ENCODE data around the gene FRA10AC1. TPM values are rescaled to one million over a fixed set of nuclear protein-coding genes. Genes with fewer than 3 reads are reported as not detected.
"Not testable (repeated sequence)": the region's sequence is repeated elsewhere in the genome, so short reads cannot be mapped to it uniquely, and the experiment has no call there.

FRA10AC1 gene
- total RNA-seq, 1 experiment from 2014 or later = 21.6 TPM

DNA sequence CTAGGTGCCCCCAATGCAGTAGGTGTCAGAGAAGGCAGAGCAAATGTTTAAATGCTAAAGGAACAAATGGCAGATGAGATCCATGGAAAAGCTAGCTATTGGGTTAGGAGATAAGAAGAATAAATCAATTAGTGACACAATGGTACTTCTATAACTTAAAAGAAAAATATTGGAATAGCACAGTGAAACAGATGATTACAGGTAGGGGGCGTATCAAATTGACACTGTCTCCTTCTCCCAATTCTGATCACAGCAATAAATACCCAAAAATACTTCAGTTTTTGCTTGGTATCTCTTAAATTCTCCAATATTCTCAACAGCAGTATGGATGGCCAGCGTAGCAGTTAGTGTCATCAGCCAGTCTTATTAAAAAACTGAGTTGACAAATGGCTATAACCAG is 5.2 kb downstream of the FRA10AC1 start:
- POLR2A ChIA-PET (ENCODE audit: low non-redundant PET) = no interaction called here
- H3K9me3 ChIP-seq (ENCODE audit: low read depth, low read length, poor library complexity, severe bottlenecking) = no peaks in the 10 kb centered on the region
- no peaks in the 10 kb centered on the region for H3K27me3 ChIP-seq (replicated peaks; ENCODE audit: insufficient read depth, low read depth, low read length, poor library complexity)
- CTCF ChIA-PET = no interaction called here
- no peak overlapping the region for H3K4me3 ChIP-seq (ENCODE audit: low read depth, low read length, poor library complexity, severe bottlenecking)
- DNase-seq (ENCODE audit: low spot score) = no peak
- no peak for TF ChIP-seq EZH2 (IDR thresholded peaks at IDR 0.05; ENCODE audit: borderline replicate concordance, low read depth, low read length, poor library complexity, severe bottlenecking)
- TF ChIP-seq, protein P1, sequence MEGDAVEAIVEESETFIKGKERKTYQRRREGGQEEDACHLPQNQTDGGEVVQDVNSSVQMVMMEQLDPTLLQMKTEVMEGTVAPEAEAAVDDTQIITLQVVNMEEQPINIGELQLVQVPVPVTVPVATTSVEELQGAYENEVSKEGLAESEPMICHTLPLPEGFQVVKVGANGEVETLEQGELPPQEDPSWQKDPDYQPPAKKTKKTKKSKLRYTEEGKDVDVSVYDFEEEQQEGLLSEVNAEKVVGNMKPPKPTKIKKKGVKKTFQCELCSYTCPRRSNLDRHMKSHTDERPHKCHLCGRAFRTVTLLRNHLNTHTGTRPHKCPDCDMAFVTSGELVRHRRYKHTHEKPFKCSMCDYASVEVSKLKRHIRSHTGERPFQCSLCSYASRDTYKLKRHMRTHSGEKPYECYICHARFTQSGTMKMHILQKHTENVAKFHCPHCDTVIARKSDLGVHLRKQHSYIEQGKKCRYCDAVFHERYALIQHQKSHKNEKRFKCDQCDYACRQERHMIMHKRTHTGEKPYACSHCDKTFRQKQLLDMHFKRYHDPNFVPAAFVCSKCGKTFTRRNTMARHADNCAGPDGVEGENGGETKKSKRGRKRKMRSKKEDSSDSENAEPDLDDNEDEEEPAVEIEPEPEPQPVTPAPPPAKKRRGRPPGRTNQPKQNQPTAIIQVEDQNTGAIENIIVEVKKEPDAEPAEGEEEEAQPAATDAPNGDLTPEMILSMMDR (conservative IDR thresholded peaks at IDR 0.05; ENCODE audit: low read depth, low read length) = no peak; the same call in 1 of the 2 replicates
- no peaks in the 10 kb centered on the region for H3K4me1 ChIP-seq (ENCODE audit: insufficient read depth, low read length, poor library complexity, severe bottlenecking)
- peaks cover 31% of the 10 kb centered on the region for H3K36me3 ChIP-seq (ENCODE audit: insufficient read depth, low read length, poor library complexity, severe bottlenecking)
- no peak overlapping the region for H3K27ac ChIP-seq (ENCODE audit: low read depth, low read length, poor library complexity, severe bottlenecking)
- intact Hi-C loops (cut with micrococcal nuclease; ENCODE audit: unreplicated experiment) = loop anchor here (5.0 kb wide), 1 partner anchor 160 kb away; no protein-coding TSS in a partner anchor
- no TSS peak for BruUV-seq (replicated peaks)

DNA sequence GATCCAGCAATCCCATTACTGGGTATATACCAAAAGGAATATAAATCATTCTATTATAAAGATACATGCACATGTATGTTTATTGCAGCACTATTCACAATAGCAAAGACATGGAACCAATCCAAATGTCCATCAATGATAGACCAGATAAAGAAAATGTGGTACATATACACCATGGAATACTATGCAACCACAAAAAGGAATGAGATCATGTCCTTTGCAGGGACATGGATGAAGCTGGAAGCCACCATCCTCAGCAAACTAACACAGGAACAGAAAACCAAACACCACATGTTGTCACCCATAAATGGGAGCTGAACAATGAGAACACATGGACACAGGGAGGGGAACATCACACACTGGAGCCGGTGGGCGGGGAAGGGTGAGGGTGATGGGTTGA is 5.8 kb downstream of the FRA10AC1 start:
- BruUV-seq (replicated peaks); POLR2A ChIA-PET (ENCODE audit: low non-redundant PET); H3K4me1 ChIP-seq (ENCODE audit: insufficient read depth, low read length, poor library complexity, severe bottlenecking); H3K27me3 ChIP-seq (replicated peaks; ENCODE audit: insufficient read depth, low read depth, low read length, poor library complexity); H3K9me3 ChIP-seq (ENCODE audit: low read depth, low read length, poor library complexity, severe bottlenecking); H3K4me3 ChIP-seq (ENCODE audit: low read depth, low read length, poor library complexity, severe bottlenecking); H3K27ac ChIP-seq (ENCODE audit: low read depth, low read length, poor library complexity, severe bottlenecking); DNase-seq (ENCODE audit: low spot score); CTCF ChIA-PET: not testable (repeated sequence)
- peaks cover 37% of the 10 kb centered on the region for H3K36me3 ChIP-seq (ENCODE audit: insufficient read depth, low read length, poor library complexity, severe bottlenecking)
- intact Hi-C loops (cut with micrococcal nuclease; ENCODE audit: unreplicated experiment) = loop anchor here (5.0 kb wide), 1 partner anchor 161 kb away; no protein-coding TSS in a partner anchor

DNA sequence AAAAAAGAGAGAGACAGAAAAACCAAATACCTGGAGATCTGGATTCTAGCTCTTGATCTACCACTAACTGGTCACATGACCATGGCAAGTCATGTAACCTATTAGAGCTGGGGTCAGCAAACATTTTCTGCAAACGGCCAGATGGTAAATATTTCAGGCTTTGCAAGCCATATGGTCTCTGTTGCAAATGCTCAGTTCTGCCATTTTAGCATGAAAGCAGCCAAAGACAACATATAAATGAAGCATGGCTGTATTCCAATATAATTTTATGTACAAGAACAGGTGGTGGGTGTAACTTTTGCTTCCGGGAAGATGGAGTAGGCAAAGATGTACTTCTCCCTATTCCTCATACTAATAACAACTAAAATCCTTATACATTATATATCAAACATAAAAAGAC is 6.7 kb downstream of the FRA10AC1 start:
- ChIA-PET POLR2A (ENCODE audit: low non-redundant PET) (no interaction called here), CTCF (interaction anchor here (0.5 kb wide), 1 partner anchor 62 kb away, joined by 3 read pairs; no protein-coding TSS in a partner anchor)
- Histone ChIP-seq H3K36me3 (ENCODE audit: insufficient read depth, low read length, poor library complexity, severe bottlenecking) (peaks cover 45% of the 10 kb centered on the region), H3K9me3 (ENCODE audit: low read depth, low read length, poor library complexity, severe bottlenecking) (no peaks in the 10 kb centered on the region), H3K27ac (ENCODE audit: low read depth, low read length, poor library complexity, severe bottlenecking) (no peak overlapping the region), H3K27me3 (replicated peaks; ENCODE audit: insufficient read depth, low read depth, low read length, poor library complexity) (no peaks in the 10 kb centered on the region), H3K4me3 (ENCODE audit: low read depth, low read length, poor library complexity, severe bottlenecking) (no peak overlapping the region), H3K4me1 (ENCODE audit: insufficient read depth, low read length, poor library complexity, severe bottlenecking) (no peaks in the 10 kb centered on the region)
- TF ChIP-seq, protein P1 (conservative IDR thresholded peaks at IDR 0.05; ENCODE audit: low read depth, low read length) = no peak
- TF ChIP-seq EZH2 (IDR thresholded peaks at IDR 0.05; ENCODE audit: borderline replicate concordance, low read depth, low read length, poor library complexity, severe bottlenecking) = no peak
- BruUV-seq (replicated peaks) = no TSS peak
- no peak for DNase-seq (ENCODE audit: low spot score)
- intact Hi-C loops (cut with micrococcal nuclease; ENCODE audit: unreplicated experiment) = loop anchor here (5.0 kb wide), 1 partner anchor 162 kb away; no protein-coding TSS in a partner anchor

DNA sequence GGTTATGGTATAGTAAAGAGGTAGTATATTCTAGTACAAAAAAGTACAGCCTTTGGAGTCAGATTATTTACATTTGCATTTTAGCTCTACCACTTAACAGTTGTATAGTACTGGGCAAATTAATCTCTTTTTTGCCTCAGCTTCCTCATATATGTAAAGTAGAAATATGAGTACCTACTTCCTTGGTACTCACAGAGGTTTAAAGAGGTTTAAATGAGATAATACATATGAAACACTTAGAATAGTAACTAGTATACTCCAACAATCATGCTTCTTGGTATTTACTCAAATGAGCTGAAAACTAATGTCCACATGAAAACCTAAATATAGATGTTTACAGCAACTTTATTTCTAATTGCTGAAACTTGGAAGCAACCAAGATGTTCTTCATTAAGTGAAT is 14.7 kb downstream of the FRA10AC1 start:
- CTCF ChIA-PET = no interaction called here
- Histone ChIP-seq H3K27me3 (replicated peaks; ENCODE audit: insufficient read depth, low read depth, low read length, poor library complexity) (no peaks in the 10 kb centered on the region), H3K27ac (ENCODE audit: low read depth, low read length, poor library complexity, severe bottlenecking) (no peak overlapping the region), H3K36me3 (ENCODE audit: insufficient read depth, low read length, poor library complexity, severe bottlenecking) (peaks cover 21% of the 10 kb centered on the region), H3K9me3 (ENCODE audit: low read depth, low read length, poor library complexity, severe bottlenecking) (no peaks in the 10 kb centered on the region), H3K4me1 (ENCODE audit: insufficient read depth, low read length, poor library complexity, severe bottlenecking) (no peaks in the 10 kb centered on the region), H3K4me3 (ENCODE audit: low read depth, low read length, poor library complexity, severe bottlenecking) (no peak overlapping the region)
- intact Hi-C loops (cut with micrococcal nuclease; ENCODE audit: unreplicated experiment) = no loop called here
- no TSS peak for BruUV-seq (replicated peaks)
- POLR2A ChIA-PET (ENCODE audit: low non-redundant PET) = no interaction called here
- no peak for DNase-seq (ENCODE audit: low spot score)
- no peak for TF ChIP-seq EZH2 (IDR thresholded peaks at IDR 0.05; ENCODE audit: borderline replicate concordance, low read depth, low read length, poor library complexity, severe bottlenecking)
- TF ChIP-seq, protein P1 (conservative IDR thresholded peaks at IDR 0.05; ENCODE audit: low read depth, low read length) = no peak
